Mucosa of stomach (tissue), 1 donor: ENCODE results near the gene MET.
"Not testable (repeated sequence)": the region's sequence is repeated elsewhere in the genome, so short reads cannot be mapped to it uniquely, and the experiment has no call there.

Source experiments
- H3K27me3 ChIP-seq: one replicate; pipeline ENCODE4 v1.7.0; 2013; ENCODE audit warnings: mild to moderate bottlenecking, low read length; ENCODE audit not compliant: control insufficient read depth, insufficient read depth
- H3K36me3 ChIP-seq: one replicate; pipeline ENCODE4 v1.7.0; 2013; ENCODE audit warnings: low read length; ENCODE audit not compliant: control insufficient read depth, insufficient read depth
- H3K4me1 ChIP-seq: one replicate; pipeline ENCODE4 v1.7.0; 2013; ENCODE audit warnings: mild to moderate bottlenecking, low read length; ENCODE audit not compliant: control insufficient read depth, insufficient read depth
- H3K4me3 ChIP-seq: one replicate; pipeline ENCODE4 v1.7.0; 2013; ENCODE audit warnings: low read length
- H3K9ac ChIP-seq: one replicate; pipeline ENCODE4 v1.7.0; 2013; ENCODE audit warnings: mild to moderate bottlenecking, low read length, moderate library complexity
- H3K9me3 ChIP-seq: one replicate; pipeline ENCODE4 v1.7.0; 2013; ENCODE audit warnings: mild to moderate bottlenecking, low read length, moderate library complexity; ENCODE audit not compliant: control insufficient read depth
- donor health status: Pancreatic carcinoma.

MET gene

DNA sequence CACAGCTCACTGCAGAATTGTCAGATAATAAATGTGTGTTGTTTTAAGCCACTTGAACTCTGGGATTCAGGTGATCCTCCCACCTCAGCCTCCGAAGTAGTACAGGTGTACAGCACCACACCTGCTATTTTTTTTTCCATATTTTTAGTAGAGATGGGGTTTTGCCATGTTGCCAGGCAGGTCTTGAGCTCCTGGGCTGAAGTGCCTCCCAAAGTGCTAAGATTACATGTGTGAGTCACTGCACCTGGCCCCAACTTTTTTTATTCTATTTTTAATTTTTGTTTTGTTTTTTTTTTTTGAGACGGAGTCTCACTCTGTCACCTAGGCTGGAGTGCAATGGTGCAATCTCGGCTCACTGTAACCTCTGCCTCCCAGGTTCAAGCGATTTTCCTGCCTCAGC is 28.8 kb upstream of the MET start:
- H3K9me3 ChIP-seq, H3K4me1 ChIP-seq, H3K27me3 ChIP-seq, H3K4me3 ChIP-seq, H3K36me3 ChIP-seq, H3K9ac ChIP-seq: not testable (repeated sequence)

DNA sequence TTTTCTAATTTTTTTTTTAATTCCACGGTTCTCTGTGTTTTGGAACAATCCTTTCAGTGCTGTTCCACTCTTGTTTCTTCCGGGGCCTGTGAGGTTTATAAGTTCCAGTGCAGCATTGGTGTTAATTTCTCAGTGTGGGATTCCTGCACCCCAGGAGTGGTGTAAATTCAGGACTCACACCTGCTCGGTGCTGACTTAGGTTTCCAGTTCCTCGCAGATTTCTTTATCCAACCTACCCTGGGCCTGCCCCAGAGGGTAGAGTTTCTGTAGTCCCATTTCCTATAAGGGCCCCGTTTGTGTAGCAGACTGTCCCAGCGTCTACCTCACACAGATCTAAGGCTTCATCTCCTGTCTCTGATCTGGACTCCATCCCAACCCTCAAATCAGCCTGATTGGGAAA is 27.4 kb upstream of the MET start:
- Histone ChIP-seq H3K9ac (no peak overlapping the region), H3K36me3 (no peaks in the 10 kb centered on the region), H3K27me3 (no peaks in the 10 kb centered on the region), H3K4me1 (no peaks in the 10 kb centered on the region), H3K9me3 (no peaks in the 10 kb centered on the region), H3K4me3 (no peak overlapping the region)

DNA sequence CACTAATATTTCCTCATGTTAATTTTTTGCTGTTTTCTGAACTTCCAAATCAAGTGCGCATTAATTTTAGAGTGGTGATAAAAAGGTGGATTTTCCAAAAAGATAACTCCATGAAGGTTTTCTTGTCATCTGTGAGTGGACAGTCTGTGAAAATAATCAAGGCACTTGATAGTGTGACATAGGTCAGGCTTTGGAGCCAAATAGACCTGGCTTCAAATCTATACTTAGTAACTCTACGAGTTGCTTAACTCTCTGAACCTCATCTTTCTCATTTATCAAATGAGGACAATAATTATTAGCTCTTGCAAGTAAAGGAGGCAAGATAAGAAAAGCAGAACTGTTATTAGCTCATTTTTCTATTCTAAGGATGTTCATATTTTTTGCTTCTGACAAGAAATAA is 24.7 kb upstream of the MET start:
- no peaks in the 10 kb centered on the region for H3K27me3 ChIP-seq
- no peak overlapping the region for H3K4me3 ChIP-seq
- H3K36me3 ChIP-seq, result no peaks in the 10 kb centered on the region
- no peaks in the 10 kb centered on the region for H3K9me3 ChIP-seq
- no peaks in the 10 kb centered on the region for H3K4me1 ChIP-seq
- H3K9ac ChIP-seq, result no peak overlapping the region

DNA sequence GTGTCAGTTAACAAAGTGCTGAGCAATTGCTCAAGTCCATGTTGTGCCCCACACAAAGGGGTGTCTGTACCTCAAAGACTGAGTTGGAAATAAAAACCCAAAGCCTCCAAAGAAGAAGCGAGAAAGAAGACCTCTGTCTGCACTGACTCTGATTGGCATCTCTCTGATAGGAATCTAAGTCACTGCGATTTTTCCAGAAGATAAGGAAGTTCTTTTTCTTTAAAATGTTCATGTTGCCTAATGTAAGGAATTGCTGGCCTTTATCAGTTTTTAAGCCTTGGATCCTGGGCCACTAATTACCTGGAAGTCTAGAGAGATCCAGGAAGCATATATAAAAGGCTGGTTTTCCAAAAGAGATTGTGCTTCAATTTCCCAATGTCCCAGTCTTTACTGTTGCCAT is 24.1 kb upstream of the MET start:
- Histone ChIP-seq H3K27me3 (no peaks in the 10 kb centered on the region), H3K9ac (no peak overlapping the region), H3K4me3 (no peak overlapping the region), H3K36me3 (no peaks in the 10 kb centered on the region), H3K4me1 (no peaks in the 10 kb centered on the region), H3K9me3 (no peaks in the 10 kb centered on the region)

DNA sequence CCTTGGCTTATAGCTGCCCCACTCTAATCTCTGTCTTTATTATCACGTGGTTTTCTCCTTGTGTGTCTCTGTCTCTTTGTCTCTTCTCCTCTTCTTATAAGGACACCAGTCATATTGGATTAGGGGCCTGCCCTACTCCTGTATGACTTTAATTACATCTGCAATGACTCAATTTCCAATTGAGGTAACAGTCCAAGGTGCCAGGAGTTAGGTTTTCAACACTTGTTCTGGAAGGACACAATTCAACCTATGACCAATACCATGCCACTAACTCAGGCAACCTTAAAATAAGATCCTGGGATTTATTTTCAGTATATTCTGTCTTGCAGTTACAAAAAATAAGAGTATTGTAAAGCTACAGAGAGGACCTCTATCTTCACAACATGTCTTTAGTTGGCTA is 21.6 kb upstream of the MET start:
- Histone ChIP-seq H3K9me3 (no peaks in the 10 kb centered on the region), H3K9ac (no peak overlapping the region), H3K36me3 (no peaks in the 10 kb centered on the region), H3K4me1 (no peaks in the 10 kb centered on the region), H3K4me3 (no peak overlapping the region), H3K27me3 (no peaks in the 10 kb centered on the region)

DNA sequence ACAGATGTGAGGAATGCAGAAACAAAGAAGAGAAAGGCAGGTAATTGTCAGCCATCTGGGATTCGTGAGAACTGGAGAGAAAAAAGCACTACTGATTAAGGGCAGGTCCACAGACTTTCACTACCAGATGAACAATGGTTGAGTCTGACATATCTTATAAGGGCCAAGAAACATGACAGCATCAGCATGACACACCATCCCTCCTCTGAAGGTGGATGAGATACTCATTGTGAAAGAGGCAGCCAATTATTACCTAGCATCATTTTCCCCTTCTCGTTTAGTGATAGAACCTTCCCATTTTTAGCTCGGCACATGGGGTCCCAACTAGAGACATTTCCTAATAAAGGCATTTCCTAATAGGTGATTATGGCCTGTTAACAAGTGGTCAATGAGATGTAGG is 19.2 kb upstream of the MET start:
- no peak overlapping the region for H3K4me3 ChIP-seq
- H3K27me3 ChIP-seq, result no peaks in the 10 kb centered on the region
- H3K9me3 ChIP-seq, result no peaks in the 10 kb centered on the region
- no peaks in the 10 kb centered on the region for H3K36me3 ChIP-seq
- no peaks in the 10 kb centered on the region for H3K4me1 ChIP-seq
- H3K9ac ChIP-seq, result no peak overlapping the region

DNA sequence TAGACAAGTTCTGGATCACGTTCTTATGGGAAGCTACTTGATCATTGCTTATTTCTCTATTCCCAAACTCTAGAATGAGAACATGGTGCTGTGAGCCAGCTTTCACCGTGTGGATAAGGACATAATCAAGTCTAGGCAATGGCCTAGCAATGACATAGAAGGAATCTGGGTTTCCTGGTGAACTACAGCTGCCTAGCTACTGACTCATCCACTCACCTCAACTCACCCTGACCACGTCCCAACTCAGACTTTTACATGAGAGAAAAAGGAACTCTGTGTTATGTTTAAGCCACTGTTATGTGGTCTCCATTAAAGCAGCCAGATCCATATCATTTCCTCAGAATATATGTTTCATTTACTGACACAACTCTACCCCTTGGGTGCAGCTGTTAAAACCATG is 18.8 kb upstream of the MET start:
- no peaks in the 10 kb centered on the region for H3K36me3 ChIP-seq

DNA sequence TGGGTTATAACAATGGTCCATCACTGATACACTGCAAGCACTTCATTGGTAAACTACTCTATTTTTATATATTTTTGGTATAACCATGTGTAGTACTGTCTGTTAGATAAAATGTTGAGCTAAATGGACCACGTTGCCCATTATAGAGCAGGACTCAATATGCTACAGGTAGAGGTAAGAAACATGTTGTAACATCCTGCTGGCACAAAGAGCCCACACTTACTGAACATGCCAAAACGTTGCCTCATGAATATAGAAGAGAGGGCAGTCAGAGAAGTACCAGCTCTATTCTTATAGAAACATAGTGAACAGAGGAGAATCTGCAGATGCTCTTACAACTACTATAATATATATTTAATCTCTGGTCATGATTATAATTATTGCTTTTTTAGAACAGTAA is 18.4 kb upstream of the MET start:
- Histone ChIP-seq H3K9ac (no peak overlapping the region), H3K9me3 (no peaks in the 10 kb centered on the region), H3K4me3 (no peak overlapping the region), H3K27me3 (no peaks in the 10 kb centered on the region), H3K36me3 (no peaks in the 10 kb centered on the region), H3K4me1 (no peaks in the 10 kb centered on the region)

More for the DNA sequence above, 18.8 kb upstream of the MET start:
- no peaks in the 10 kb centered on the region for H3K4me1 ChIP-seq
- H3K9me3 ChIP-seq, result no peaks in the 10 kb centered on the region
- no peak overlapping the region for H3K4me3 ChIP-seq
- no peak overlapping the region for H3K9ac ChIP-seq
- no peaks in the 10 kb centered on the region for H3K27me3 ChIP-seq

DNA sequence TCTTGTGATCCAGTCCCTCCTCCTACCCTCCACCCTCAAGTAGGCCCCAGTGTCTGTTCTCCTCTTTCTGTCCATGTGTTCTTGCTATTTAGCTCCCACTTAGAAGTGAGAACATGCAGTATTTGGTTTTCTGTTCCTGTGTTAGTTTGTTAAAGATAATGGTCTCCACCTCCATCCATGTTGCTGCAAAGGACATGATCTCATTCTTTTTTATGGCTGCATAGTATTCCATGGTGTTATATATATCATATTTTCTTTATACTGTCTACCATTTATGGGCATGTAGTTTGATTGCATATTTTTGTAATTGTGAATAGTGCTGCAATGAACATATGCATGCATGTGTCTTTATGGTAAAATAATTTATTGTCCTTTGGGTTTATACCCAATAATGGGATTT is 12.7 kb upstream of the MET start:
- not testable (repeated sequence) for H3K4me3 ChIP-seq, H3K36me3 ChIP-seq, H3K27me3 ChIP-seq, H3K9me3 ChIP-seq, H3K9ac ChIP-seq
- peaks cover 12% of the 10 kb centered on the region for H3K4me1 ChIP-seq

DNA sequence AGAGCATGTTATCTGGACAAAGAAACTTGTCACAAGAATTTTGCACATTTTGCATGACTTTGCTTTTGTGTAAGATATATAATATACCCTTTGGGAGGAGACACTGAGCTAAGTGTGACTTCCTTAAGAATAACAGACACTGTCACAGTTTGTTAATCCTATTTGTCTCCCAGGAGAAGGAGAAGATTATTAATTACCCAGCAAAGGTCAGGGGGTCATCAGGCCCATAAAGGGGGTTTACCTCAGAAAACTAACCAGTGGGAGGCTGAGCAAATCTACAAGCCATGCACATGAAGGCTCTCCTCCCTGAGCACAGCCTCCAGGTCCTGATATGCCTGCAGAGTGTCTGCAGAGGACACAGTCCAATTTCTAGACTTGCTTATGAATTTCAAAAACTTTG is 10.1 kb upstream of the MET start:
- Histone ChIP-seq H3K4me1 (peaks cover 12% of the 10 kb centered on the region), H3K4me3 (no peak overlapping the region), H3K27me3 (no peaks in the 10 kb centered on the region), H3K9ac (no peak overlapping the region), H3K36me3 (no peaks in the 10 kb centered on the region), H3K9me3 (no peaks in the 10 kb centered on the region)

DNA sequence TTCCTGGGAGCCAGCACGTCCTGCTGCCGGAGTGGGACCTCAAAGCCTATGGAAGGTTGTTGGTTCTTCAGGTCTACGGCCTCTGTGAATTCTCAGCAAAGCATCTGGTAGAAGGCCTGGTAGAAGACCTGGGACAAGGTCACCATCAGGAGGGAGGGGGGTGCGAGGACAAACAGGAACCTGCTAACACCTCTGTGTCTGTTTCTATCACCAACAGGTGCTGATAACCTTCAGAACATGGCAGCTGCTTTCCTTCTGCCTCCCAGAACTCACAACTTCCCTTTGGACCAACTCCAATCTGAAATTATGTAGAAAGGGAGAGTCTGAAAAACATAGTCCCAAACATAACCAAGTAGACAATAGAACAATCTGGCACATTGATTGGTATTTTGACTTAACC is 8.3 kb upstream of the MET start:
- no peak overlapping the region for H3K9ac ChIP-seq
- H3K36me3 ChIP-seq, result no peaks in the 10 kb centered on the region
- no peak overlapping the region for H3K4me3 ChIP-seq
- peaks cover 12% of the 10 kb centered on the region for H3K4me1 ChIP-seq
- no peaks in the 10 kb centered on the region for H3K27me3 ChIP-seq
- H3K9me3 ChIP-seq, result no peaks in the 10 kb centered on the region

DNA sequence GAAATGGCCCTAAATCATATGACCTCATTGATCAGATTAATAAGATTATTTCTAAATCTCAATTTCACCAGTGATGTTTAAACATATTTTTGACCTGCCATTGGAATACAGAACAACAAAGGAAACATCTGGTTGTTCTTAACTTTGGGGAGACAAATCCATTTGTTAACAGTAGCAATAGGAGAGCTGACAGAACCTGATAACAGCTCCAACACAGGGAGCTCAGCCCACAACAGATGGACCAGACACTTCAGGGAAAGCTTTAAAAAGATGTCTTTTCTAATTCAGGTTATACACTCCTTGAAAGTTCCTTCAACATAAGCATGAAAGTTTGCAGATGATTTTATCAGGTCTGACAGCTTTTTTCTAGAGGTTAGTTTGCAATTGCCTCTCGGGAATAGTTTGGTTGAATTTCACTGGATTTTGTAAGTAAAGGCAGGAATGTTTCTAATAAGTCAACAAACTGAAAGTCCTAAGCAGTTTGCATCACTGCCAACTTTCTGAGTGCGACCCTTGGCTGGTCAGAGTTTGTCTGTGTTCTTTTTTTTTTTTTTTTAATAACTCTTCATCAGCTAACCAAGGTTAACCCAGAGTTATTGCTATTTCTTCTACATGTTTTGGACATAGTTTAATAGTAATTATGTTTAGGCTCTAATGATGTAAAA is 6.5 kb upstream of the MET start:
- Histone ChIP-seq H3K9ac (no peak overlapping the region), H3K4me3 (no peak overlapping the region), H3K9me3 (no peaks in the 10 kb centered on the region), H3K27me3 (no peaks in the 10 kb centered on the region), H3K36me3 (no peaks in the 10 kb centered on the region), H3K4me1 (peaks cover 12% of the 10 kb centered on the region)

DNA sequence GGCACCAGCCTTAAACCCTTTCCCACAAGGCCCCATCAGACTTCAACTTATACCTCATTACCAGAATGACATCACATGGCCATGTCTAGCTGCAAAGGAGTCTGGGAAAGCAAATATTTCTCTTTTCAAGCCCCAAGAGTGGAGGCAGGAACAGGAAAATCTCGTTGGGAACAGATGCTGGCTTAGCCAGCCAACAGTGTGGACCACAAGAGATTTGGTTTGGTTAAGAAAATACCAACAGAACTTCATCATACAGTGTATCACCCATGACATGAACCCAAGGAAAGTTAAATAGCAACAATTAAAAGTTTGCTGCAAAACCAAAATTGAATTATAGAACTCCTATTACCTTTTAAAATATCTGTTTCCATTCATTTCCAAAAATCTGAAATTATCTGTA is 2.2 kb upstream of the MET start:
- no peaks in the 10 kb centered on the region for H3K9me3 ChIP-seq
- H3K4me3 ChIP-seq, result no peak overlapping the region
- no peak overlapping the region for H3K9ac ChIP-seq
- H3K27me3 ChIP-seq, result no peaks in the 10 kb centered on the region
- no peaks in the 10 kb centered on the region for H3K36me3 ChIP-seq
- H3K4me1 ChIP-seq, result peaks cover 4% of the 10 kb centered on the region
